ENCODE results near the gene ABHD14A.

ABHD14A gene

GRCh38 chr3:51941463-51941797 lies 33.4 kb upstream of the ABHD14A start:
- DNase-seq (ENCODE audit: low spot score): no peak

DNA sequence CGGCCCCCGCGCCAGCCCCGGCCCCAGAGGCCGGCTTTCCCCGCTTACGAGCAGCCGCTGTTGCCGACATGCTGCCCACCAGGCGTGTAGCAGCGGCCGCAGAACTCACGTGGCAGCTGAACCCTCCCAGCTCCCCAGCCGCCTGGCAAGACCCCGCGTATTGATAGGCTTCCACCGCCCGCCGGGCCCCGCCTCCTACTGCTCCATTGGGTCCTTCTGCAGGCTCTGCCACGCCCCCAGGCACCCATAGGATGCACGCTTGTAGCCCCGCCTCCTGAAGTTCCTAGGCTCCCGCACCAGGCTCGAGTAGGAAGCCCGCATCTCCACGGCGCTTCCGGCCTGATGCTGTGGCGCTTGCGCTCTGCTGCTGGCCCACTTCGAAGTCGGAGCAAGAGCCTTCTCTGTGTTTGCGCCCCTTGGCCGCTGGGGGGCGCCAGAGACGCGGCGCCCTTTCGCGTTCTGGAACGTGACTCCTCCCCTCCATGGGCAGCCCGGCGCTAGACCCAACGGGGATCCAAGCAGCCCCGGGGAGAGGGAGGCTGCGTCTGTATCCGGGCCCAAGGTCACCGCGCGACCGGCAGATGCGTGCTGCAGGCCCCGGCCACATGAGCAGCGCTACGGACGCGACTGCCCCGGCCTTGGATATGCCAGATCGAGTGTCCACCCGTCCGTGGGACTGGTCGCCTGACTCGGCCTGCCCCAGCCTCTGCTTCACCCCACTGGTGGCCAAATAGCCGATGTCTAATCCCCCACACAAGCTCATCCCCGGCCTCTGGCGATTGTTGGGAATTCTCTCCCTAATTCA lies 32.9 kb upstream of the ABHD14A start, which contains the start of the genes PARP3 and RRP9:
Gene PARP3, plus strand, starts transcription at position 566 of the 805 bp plus-strand sequence. CDS start 993 bp downstream, outside the sequence.
Gene RRP9, minus strand, starts transcription at position 107 of the 805 bp plus-strand sequence. Its CDS starts 37 bp downstream, at position 70.
- peak; percentile 99 for DNase-seq (ENCODE audit: low spot score)

DNA sequence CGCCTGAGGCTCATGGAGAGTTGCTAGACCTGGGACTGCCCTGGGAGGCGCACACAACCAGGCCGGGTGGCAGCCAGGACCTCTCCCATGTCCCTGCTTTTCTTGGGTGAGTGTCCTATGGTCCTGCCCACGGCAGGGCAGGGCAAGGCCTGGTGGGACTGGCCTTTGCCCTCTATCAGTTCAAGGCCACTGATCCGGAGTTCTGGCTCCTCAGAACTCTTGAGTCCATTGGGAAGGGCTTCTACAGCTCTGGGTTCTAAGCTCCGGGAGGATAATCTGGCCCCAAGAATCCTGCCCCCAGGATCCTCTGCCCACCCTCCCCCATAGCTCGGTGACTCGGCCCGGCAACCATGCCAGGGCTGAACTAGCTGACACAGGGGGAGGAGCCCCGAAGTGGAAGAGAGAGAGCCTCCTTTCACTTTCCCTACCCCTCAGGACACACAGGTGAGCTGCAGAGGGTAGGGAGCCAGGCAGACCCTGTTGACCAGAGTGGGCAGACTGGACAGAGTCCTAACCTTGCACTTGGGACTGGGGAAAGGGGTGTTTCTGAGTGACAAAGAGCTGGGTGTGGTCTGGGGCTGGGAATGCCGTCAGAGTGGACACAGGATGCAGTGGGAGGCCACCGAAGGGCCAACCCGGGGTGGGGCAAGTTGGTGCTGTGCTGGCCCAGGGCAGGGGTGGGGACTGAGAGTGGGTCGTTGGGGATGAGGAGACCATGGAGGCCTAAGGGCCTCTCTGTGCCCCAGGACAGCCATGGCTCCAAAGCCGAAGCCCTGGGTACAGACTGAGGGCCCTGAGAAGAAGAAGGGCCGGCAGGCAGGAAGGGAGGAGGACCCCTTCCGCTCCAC lies 32.0 kb upstream of the ABHD14A start:
- DNase-seq (ENCODE audit: low spot score): peak; percentile 86

- no peak for DNase-seq (ENCODE audit: low spot score)
Observed at GRCh38 chr3:51943451-51944391, 31.1 kb upstream of the ABHD14A start.

DNA sequence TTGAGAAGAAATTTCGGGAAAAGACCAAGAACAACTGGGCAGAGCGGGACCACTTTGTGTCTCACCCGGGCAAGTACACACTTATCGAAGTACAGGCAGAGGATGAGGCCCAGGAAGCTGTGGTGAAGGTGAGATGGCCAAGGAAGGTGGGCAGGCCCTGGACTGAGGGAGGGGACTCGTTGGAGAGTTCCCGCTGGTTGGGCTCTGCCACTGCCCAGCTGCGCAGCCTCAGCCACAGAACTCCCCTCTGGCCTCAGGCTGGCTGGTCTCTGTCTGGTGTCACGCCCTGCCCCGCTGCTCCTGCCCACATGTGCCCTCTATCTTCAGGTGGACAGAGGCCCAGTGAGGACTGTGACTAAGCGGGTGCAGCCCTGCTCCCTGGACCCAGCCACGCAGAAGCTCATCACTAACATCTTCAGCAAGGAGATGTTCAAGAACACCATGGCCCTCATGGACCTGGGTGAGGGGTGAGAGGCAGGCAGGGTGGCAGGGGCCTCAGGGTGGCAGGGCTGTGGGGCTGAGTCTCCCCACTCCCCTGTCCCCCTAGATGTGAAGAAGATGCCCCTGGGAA lies 30.3 kb upstream of the ABHD14A start:
- no peak for DNase-seq (ENCODE audit: low spot score)

- no peak for DNase-seq (ENCODE audit: low spot score)
Observed at GRCh38 chr3:51945031-51945840, 29.6 kb upstream of the ABHD14A start.

- DNase-seq (ENCODE audit: low spot score): no peak
Observed at GRCh38 chr3:51945926-51946705, 28.7 kb upstream of the ABHD14A start.

GRCh38 chr3:51946796-51947195 lies 28.1 kb upstream of the ABHD14A start:
- DNase-seq (ENCODE audit: low spot score): no peak

- no peak for DNase-seq (ENCODE audit: low spot score)
Observed at GRCh38 chr3:51947215-51947900, 27.5 kb upstream of the ABHD14A start.

GRCh38 chr3:51948016-51948580 lies 26.8 kb upstream of the ABHD14A start:
- DNase-seq (ENCODE audit: low spot score): no peak

DNA sequence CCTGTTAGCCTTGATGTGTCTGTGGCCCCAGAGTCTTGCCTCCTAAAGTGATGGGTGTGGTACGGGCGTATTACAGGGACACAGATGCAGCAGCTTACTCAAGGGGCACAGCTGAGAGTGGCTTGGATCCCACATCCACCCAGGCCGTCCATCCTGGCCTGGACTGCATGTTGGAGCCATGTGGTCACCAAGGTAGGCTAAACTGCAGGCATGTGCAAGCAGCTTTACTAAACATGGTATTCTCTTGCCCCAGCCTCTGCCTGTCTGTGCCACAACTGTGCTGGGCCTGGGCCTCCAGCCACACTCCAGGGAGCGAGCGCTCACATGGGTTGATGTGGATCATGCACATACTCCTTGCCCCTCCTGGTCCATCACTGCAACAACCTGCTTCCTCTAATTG lies 25.7 kb upstream of the ABHD14A start:
- no peak for DNase-seq (ENCODE audit: low spot score)

GRCh38 chr3:51950899-51951298 lies 24.0 kb upstream of the ABHD14A start:
- DNase-seq (ENCODE audit: low spot score): no peak

- DNase-seq (ENCODE audit: low spot score): no peak
Observed at GRCh38 chr3:51953445-51953844, 21.4 kb upstream of the ABHD14A start.

GRCh38 chr3:51954105-51954504 lies 20.8 kb upstream of the ABHD14A start:
- DNase-seq (ENCODE audit: low spot score): no peak

- DNase-seq (ENCODE audit: low spot score): no peak
Observed at GRCh38 chr3:51954713-51955112, 20.2 kb upstream of the ABHD14A start.

GRCh38 chr3:51955175-51955892 lies 19.5 kb upstream of the ABHD14A start, which contains the start of gene GPR62:
TSS of gene GPR62 (plus strand) at chr3:51955381. CDS start at chr3:51955653, 272 bp downstream.
- DNase-seq (ENCODE audit: low spot score): no peak

GRCh38 chr3:51955893-51956770 lies 18.7 kb upstream of the ABHD14A start:
- DNase-seq (ENCODE audit: low spot score): peak; percentile 59

All from germinal center (tissue), 1 donor.